SK-N-MC (cell line): Measurements from ENCODE around the gene CASQ2.

ENCODE experiments used
- DNase-seq: peaks from one replicate; pipeline ENCODE4 v3.0.0-alpha.2; 2011; ENCODE audit warnings: low read depth, low spot score
- H3K27ac ChIP-seq: fragments of 200-600 bp; sonication (generic); 2 replicates; pipeline ENCODE4 v1.5.1; 2016; ENCODE audit warnings: mixed run types
- H3K36me3 ChIP-seq: fragments of 200-600 bp; sonication (generic); 2 replicates; pipeline ENCODE4 v1.6.1; 2017; ENCODE audit warnings: antibody characterized with exemption, low read length, mixed read lengths; ENCODE audit not compliant: insufficient read depth
- H3K4me3 ChIP-seq: fragments of 200-600 bp; sonication (generic); 2 replicates; pipeline ENCODE4 v1.5.1; 2016
- H3K9ac ChIP-seq: fragments of 200-600 bp; sonication (generic); 2 replicates; pipeline ENCODE4 v1.8.0; 2017; ENCODE audit warnings: mixed run types, mixed read lengths; ENCODE audit not compliant: insufficient read length
- H3K9me3 ChIP-seq: fragments of 200-600 bp; sonication (generic); 2 replicates; pipeline ENCODE4 v1.6.1; 2017; ENCODE audit warnings: low read depth, mild to moderate bottlenecking, antibody characterized with exemption, low read length, moderate library complexity, mixed read lengths
- EZH2 ChIP-seq: fragments of 200-600 bp; sonication (generic); IDR thresholded peaks from one replicate; pipeline ENCODE4 v1.6.1; 2017; ENCODE audit warnings: antibody characterized with exemption
- FOXP2 ChIP-seq: optimal IDR thresholded peaks from 2 replicates; pipeline ENCODE3; 2011; ENCODE audit warnings: mild to moderate bottlenecking, moderate library complexity; ENCODE audit not compliant: insufficient read depth; ENCODE audit errors: extremely low read length, control extremely low read depth
- POLR2AphosphoS5 ChIP-seq: IDR thresholded peaks from 2 replicates; pipeline ENCODE4 v1.6.1; 2012; ENCODE audit warnings: mild to moderate bottlenecking, low read depth, low read length, borderline replicate concordance

The CASQ2 gene

DNA sequence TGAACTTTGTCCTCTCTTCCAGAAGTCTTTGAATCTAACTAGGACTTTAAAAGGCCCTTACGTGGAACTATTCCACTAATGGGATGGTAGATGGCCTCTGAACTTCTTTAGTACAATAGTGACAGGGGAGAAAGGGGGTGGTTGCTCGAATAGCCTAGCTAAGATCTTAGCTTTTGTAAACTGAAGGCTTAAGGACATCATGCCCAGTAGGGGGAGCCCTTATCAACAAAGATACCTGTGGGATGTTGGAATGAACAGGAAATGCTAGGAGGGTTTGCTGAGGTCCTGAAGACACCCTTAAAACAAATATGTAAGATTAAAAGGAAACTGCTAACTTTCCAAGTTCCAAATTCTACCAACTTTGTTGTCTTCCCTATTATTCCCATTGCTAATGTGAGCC is 39.2 kb upstream of the CASQ2 start:
- no peak overlapping the region for H3K27ac ChIP-seq
- H3K36me3 ChIP-seq, result no peaks in the 10 kb centered on the region
- H3K9me3 ChIP-seq, result no peaks in the 10 kb centered on the region
- H3K9ac ChIP-seq, result no peak overlapping the region
- no peak for TF ChIP-seq FOXP2
- TF ChIP-seq EZH2, result no peak
- no peak for TF ChIP-seq POLR2AphosphoS5
- peak; percentile 75 for DNase-seq
- H3K4me3 ChIP-seq, result no peak overlapping the region

DNA sequence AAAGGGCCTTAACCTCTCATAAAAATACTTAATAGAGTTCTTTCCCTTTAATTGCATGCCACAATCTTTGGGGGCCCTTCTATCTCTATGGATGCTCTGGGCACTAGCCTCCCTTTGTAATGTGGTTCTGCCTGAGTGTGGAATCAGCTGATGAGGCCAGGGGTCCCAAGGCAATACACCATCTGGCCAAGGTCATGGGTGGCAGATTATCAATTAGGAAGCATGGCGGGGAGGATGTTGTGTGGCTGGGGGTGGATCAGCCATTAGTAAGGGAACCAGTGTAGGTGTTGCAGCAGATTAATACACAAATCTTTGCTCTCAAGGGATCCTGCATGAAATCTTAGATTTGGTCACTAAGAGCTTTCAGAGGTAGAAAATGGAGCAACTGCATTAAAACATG is 37.1 kb upstream of the CASQ2 start:
- H3K9ac ChIP-seq, result no peak overlapping the region
- no peak overlapping the region for H3K4me3 ChIP-seq
- no peak for TF ChIP-seq FOXP2
- TF ChIP-seq EZH2, result no peak
- no peak for TF ChIP-seq POLR2AphosphoS5
- DNase-seq, result no peak
- H3K36me3 ChIP-seq, result no peaks in the 10 kb centered on the region
- H3K27ac ChIP-seq, result no peak overlapping the region
- no peaks in the 10 kb centered on the region for H3K9me3 ChIP-seq

DNA sequence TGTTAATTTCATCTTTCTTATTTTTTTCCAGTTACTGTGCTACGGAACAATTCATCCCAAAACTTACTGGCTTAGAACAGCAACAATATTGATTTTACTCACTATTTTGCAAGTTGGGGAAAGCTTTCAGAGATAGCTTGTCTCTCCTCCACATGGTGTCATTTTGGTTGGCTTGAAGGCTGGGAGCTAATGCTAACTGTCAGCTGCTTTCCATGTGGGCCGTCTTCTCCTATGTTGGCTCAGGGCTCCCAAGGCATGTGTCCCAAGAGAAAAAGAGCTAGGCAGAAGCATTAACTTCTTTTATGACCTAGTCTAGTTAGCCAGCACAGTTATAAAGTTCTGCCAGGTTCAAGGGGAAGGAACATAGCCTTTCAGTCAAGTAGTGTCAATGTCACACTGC is 33.9 kb upstream of the CASQ2 start:
- TF ChIP-seq POLR2AphosphoS5 (no peak), FOXP2 (no peak), EZH2 (no peak)
- H3K36me3 ChIP-seq, result no peaks in the 10 kb centered on the region
- H3K27ac ChIP-seq, result no peak overlapping the region
- DNase-seq, result no peak
- no peaks in the 10 kb centered on the region for H3K9me3 ChIP-seq
- no peak overlapping the region for H3K4me3 ChIP-seq
- no peak overlapping the region for H3K9ac ChIP-seq

DNA sequence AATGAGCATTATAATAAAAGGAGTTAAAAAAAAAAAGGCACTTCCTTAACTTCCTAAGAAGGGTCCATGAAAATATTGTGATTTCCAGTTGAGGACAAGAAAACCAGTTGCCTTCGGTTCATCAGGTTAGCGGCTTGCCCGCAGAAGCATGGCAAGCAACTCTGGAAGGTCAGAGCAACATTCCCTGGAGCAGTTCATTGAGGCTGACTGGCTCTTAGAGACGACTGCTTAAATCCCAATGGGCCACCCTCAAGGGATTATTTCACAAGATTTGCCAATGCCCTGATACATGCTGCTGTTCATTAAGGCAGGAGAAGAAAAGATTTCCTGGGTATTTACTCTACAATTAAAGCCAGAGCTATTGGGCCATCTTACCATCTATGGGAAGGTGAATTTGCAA is 29.0 kb upstream of the CASQ2 start:
- H3K36me3 ChIP-seq, result no peaks in the 10 kb centered on the region
- no peak overlapping the region for H3K27ac ChIP-seq
- H3K4me3 ChIP-seq, result no peak overlapping the region
- TF ChIP-seq FOXP2 (no peak), POLR2AphosphoS5 (no peak), EZH2 (no peak)
- no peaks in the 10 kb centered on the region for H3K9me3 ChIP-seq
- H3K9ac ChIP-seq, result no peak overlapping the region
- DNase-seq, result no peak

DNA sequence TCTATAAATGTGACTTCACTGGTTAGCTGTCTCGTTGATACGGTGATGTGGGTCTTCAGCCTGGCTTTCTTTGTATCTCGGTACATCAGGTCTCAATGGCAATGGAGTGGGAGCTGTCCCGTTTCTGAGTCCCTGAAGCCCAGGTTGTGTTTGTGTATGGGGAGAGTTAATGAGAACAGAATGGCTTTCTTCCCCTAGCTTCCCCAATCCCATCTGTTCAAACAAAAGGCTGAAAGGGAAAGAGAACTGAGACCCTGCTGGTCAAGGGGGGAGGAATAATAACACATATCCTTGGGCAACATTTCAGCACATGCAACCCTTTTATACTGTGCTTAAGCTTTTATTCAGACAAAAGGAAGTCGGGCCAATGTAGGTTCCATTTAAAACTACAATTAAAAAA is 28.4 kb upstream of the CASQ2 start:
- Histone ChIP-seq H3K36me3 (no peaks in the 10 kb centered on the region), H3K9ac (no peak overlapping the region), H3K27ac (no peak overlapping the region), H3K4me3 (no peak overlapping the region), H3K9me3 (no peaks in the 10 kb centered on the region)
- TF ChIP-seq EZH2 (no peak), POLR2AphosphoS5 (no peak), FOXP2 (no peak)
- DNase-seq, result no peak

DNA sequence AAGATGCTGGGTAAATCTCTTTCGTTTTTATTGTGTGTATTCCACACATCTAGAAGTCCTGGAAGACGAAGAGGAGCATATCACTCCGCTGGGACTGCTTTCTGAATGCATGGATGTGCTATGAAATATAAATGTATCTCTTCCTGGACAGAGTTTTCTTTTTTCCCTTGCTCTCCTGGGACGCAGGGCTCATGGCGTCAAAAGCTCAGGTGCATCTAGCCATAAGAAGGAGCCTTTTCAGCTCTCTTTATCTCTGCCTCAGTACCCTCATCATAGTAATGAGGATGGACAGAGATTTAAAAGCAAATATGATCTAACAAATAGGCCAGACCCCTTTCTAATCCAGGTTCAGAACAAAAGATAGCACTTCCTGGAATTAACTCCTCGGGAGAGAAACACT is 27.5 kb upstream of the CASQ2 start:
- Histone ChIP-seq H3K4me3 (no peak overlapping the region), H3K36me3 (no peaks in the 10 kb centered on the region), H3K27ac (no peak overlapping the region), H3K9me3 (no peaks in the 10 kb centered on the region), H3K9ac (no peak overlapping the region)
- TF ChIP-seq POLR2AphosphoS5 (no peak), EZH2 (no peak), FOXP2 (no peak)
- DNase-seq, result no peak

DNA sequence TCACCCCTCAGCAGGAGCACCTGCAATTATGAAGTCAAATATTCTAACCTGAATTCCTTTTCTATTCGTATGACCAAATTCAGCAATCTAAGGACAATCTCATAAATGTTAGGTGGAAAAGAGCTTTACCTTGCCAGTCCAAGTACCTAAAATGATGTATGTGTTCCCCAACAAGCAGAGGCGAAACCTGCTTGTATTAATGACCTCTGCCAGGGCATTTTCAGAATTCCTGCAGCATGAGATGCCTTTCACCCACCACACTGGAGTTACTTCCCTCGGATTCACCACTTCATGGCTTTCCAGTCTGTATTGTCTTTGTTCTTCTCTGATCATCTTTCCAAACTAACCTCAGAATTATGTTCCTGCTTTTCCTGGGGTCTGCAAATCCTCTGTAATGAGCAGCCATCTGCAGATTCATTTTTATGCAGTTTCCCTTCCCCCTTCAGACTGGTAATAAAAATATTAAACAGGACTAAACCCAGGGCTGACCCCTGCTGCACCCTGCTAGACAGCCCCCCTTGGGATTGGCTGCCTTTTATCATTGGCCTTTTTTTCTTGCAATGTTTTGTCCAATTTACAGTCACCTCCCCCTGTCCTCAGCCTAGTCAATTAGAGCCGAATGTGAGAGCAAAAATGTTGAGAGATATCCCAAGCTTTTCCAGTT is 26.6 kb upstream of the CASQ2 start:
- Histone ChIP-seq H3K27ac (no peak overlapping the region), H3K9ac (no peak overlapping the region), H3K9me3 (no peaks in the 10 kb centered on the region), H3K4me3 (no peak overlapping the region), H3K36me3 (no peaks in the 10 kb centered on the region)
- TF ChIP-seq POLR2AphosphoS5 (no peak), EZH2 (no peak), FOXP2 (no peak)
- no peak for DNase-seq

DNA sequence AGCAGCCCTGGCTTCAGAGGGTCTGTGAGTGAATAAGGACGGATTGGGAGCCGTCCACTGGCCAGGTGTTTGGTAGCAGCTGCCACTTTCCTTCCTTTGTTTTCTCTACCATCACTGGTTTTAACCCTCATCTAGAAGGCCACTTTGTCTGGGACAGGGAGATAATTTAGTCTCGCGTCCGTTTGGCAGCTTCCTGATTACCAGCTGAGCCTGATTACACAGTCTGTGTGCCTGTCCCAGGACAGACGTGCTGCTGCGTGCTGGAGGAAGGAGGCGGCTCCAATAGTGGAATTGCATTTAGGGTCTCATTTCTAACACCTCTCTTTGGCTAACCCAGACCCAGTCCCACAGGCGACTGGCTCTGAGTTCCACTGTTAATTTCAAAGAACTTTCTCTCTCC is 24.6 kb upstream of the CASQ2 start:
- TF ChIP-seq POLR2AphosphoS5 (no peak), EZH2 (no peak), FOXP2 (no peak)
- Histone ChIP-seq H3K9ac (no peak overlapping the region), H3K27ac (no peak overlapping the region), H3K4me3 (no peak overlapping the region), H3K36me3 (no peaks in the 10 kb centered on the region), H3K9me3 (no peaks in the 10 kb centered on the region; the same call in 1 of the 2 replicates)
- no peak for DNase-seq

DNA sequence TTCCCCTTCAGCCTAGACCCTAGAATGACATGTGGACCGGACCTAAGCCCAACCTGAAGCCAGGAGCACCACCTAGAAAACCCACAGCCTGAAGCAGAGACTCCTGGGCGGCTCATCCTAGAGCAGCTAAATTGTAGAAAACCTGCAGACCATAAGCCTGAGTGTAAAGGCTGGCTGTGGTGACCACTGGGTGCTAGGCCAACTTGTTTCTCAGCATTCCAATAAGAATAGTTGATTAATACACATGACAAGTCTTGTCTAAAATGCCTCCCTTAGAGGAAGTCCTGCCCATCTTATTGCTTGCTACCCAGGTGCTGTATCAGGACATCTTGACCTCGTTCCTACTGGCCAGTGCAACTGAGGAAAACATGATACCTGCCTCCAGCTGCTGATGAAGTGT is 23.3 kb upstream of the CASQ2 start:
- H3K27ac ChIP-seq, result no peak overlapping the region
- DNase-seq, result no peak
- H3K4me3 ChIP-seq, result no peak overlapping the region
- no peaks in the 10 kb centered on the region for H3K36me3 ChIP-seq
- peaks cover 3% of the 10 kb centered on the region; the same call in 1 of the 2 replicates for H3K9me3 ChIP-seq
- TF ChIP-seq FOXP2, result no peak
- TF ChIP-seq EZH2, result no peak
- TF ChIP-seq POLR2AphosphoS5, result no peak
- H3K9ac ChIP-seq, result no peak overlapping the region
